Inflammatory macrophage treated with lipopolysaccharide for 4 hours (primary cell): ENCODE data around the gene LCK.
A peak's percentile ranks its signal among the peaks of the same experiment; 100 is the strongest.

ENCODE experiments used
- DNase-seq: peaks from one replicate; pipeline ENCODE4 v3.0.0-alpha.2; 2020

Gene LCK

GRCh38 chr1:32329931-32330466, 78.9 kb downstream of the LCK start:
- no peak for DNase-seq

- no peak for DNase-seq
Measured at GRCh38 chr1:32330558-32331151, 79.6 kb downstream of the LCK start.

- no peak for DNase-seq
Measured at GRCh38 chr1:32331549-32331948, 80.5 kb downstream of the LCK start.

GRCh38 chr1:32332290-32333079, 81.4 kb downstream of the LCK start:
- DNase-seq = no peak

GRCh38 chr1:32333251-32333963, 82.3 kb downstream of the LCK start:
- DNase-seq = no peak

GRCh38 chr1:32334274-32334861, 83.3 kb downstream of the LCK start:
- no peak for DNase-seq

- peak; percentile 44 for DNase-seq
Measured at GRCh38 chr1:32334864-32335534, 83.9 kb downstream of the LCK start.

- no peak for DNase-seq
Measured at GRCh38 chr1:32335535-32335789, 84.4 kb downstream of the LCK start.
